Measurements from ENCODE around the gene UNC5A. TPM values are rescaled to one million over a fixed set of nuclear protein-coding genes. Genes with fewer than 3 reads are reported as not detected.

The UNC5A gene
- total RNA-seq, 2 donors from 2014 or later: 0.23 TPM; not detected in 1

DNA sequence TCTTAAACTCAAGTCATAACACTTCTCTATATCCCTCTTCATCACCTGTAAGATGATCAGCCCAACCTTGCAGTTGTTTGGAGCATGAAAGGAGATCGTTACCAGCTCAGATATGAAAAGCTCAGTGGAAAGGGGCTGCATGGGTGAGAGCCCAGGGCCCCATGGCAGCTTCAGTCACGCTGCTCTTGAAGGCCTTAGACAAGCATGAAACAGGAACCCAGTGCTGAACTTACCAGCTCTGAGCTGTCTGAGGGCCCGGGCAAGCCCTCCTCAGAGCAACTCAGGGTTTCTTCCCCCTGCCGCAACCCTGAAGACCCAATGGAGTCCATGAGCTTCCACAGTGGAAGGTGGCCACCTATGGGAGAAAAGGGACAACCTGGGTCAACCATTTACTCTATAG, 85.5 kb downstream of the UNC5A start:
- peaks cover 25% of the 10 kb centered on the region for H3K4me1 Mint-ChIP-seq (ENCODE audit: low read depth)
- no peak overlapping the region for H3K4me3 Mint-ChIP-seq
- peaks cover 20% of the 10 kb centered on the region for H3K27me3 Mint-ChIP-seq (ENCODE audit: low read depth)
- DNase-seq (no peak), ATAC-seq (replicated peaks in 1 of 2) (peak in 1 of 2 donors; percentile 17)
- no peaks in the 10 kb centered on the region for H3K36me3 Mint-ChIP-seq (ENCODE audit: insufficient read depth in 2 of 2)
- H3K27ac Mint-ChIP-seq: no peak overlapping the region
- H3K9me3 Mint-ChIP-seq: no peaks in the 10 kb centered on the region

DNA sequence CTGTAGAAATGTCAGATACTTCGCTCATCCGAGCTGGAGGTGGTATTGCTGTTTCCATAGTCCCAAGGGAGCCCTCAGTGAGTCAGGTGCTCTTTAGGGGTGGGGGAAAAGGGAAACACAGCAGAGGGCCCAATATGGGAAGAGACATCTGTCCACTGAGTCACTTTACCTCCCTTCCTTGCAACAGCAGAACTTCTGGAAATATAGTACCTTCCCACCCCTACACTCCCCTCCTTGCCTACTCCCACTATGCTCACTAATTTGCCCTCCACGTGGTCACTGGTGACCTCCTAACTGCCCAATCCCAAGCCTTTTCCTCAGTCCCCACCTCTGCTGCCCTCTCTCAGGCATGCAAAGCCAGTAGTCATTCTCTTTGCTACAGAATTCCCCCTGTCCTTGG, 86.9 kb downstream of the UNC5A start:
- H3K27ac Mint-ChIP-seq: no peak overlapping the region
- peaks cover 2 to 9% of the 10 kb centered on the region in 2 donors for H3K36me3 Mint-ChIP-seq (ENCODE audit: insufficient read depth in 2 of 2)
- peaks cover 39% of the 10 kb centered on the region for H3K4me1 Mint-ChIP-seq (ENCODE audit: low read depth)
- DNase-seq (no peak), ATAC-seq (replicated peaks in 1 of 2) (no peak)
- H3K27me3 Mint-ChIP-seq (ENCODE audit: low read depth): peaks cover 11% of the 10 kb centered on the region
- no peaks in the 10 kb centered on the region for H3K9me3 Mint-ChIP-seq
- no peak overlapping the region for H3K4me3 Mint-ChIP-seq

DNA sequence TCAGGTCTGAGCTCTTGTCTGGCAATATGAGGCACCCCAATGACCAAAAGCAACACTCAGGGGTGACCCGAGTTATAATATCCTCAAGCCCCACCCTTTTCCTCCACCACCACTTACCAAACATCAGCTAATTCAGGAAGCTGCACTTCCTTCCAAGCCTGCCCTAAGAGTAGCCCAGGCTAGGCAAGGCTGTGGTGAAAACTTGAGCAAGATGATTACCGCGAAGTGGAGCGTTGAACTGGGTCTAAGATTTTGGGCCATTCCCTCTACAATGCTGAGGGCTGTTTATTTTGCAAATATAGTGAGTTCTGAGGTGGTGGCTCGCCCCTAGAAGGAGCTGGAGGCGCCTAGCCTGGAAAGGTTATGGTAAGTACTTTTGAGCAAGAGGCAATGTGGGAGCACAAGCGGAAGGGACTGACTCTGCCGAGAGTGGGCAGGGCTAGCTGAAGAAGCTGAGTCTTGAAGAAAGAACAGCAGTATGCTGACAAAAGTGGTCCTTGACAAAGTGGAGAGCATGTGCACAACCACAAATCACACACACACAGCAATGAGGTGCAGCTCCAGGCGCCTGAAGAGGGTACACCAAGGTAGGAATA, 89.0 kb downstream of the UNC5A start, which contains the start of gene HK3:
Gene HK3 (minus strand): TSS at position 51 of the 596 bp plus-strand sequence. CDS start 3,187 bp downstream, outside the sequence.
- DNase-seq: no peak
- H3K27ac Mint-ChIP-seq: no peak within 1 kb of the TSS
- peaks cover 2 to 11% of the 10 kb centered on the region in 2 donors for H3K36me3 Mint-ChIP-seq (ENCODE audit: insufficient read depth in 2 of 2)
- no peaks in the 10 kb centered on the region for H3K9me3 Mint-ChIP-seq
- peaks cover 49% of the 10 kb centered on the region for H3K4me1 Mint-ChIP-seq (ENCODE audit: low read depth)
- ATAC-seq (replicated peaks in 1 of 2): no peak
- H3K27me3 Mint-ChIP-seq (ENCODE audit: low read depth): peaks cover 11% of the 10 kb centered on the region
- H3K4me3 Mint-ChIP-seq: no peak within 1 kb of the TSS

DNA sequence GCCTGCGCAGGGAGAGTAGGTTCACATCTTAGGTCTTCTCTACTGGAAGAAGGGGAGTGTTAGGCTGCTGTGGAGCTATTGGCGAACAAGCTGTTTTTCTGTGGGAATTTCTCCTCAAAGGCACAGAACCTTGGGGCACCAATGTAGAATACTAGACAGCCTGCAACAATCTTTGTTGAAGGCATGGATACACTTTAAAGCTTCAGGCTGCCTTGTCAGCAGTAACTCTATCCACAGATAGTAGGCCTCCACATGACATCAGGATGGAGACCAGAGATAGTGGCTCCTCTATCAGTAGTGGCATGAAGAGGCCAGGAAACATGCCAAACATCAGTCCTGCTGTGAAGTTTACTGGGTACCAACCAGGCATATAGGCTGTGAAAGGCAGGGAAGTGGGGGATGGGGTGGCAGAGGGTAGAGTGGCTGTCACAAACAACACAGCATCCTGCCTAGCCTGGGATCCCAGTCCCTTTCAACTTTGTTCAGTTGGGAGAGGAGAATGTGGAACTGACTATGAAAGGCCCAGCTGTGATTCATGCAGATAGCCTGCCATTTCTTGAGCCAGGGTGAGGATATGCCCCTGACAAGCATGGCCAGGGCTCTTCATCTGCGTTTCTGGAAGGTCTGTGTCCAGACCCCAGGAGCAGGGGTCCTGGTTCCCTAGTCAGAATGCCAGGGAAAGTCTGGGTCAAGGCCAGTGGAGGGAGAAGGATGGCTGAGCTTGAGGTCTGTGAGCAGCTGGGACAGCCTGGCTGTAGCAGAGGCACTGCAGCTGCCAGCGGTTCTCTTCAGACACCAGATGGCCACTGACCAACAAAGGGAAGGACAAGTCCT, 89.8 kb downstream of the UNC5A start:
- DNase-seq: no peak
- peaks cover 11% of the 10 kb centered on the region for H3K27me3 Mint-ChIP-seq (ENCODE audit: low read depth)

DNA sequence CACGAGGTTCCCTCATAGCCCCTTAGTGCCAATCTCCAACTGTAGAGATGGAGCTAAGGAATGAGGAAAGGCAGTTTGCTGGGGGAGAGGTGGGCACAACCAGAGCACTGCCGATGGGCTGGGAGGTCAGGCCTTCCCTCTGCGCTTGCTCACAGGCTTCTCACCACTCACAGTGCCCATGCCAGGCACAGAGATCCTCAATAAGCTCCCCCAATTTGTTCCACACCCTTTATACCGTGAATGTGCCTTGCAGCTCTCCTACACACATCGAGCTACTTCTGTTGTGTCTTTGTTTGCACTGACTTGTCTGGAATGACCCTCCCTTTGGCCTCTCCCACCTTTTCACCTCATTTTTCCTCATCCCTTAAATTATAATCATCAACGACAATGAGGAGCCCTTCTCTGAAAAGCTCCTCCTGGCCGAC, 90.4 kb downstream of the UNC5A start:
- Mint-ChIP-seq H3K4me3 (no peak overlapping the region), H3K27me3 (ENCODE audit: low read depth) (peaks cover 9% of the 10 kb centered on the region), H3K27ac (no peak overlapping the region), H3K36me3 (ENCODE audit: insufficient read depth in 2 of 2) (peaks cover 5 to 15% of the 10 kb centered on the region in 2 donors), H3K9me3 (no peaks in the 10 kb centered on the region), H3K4me1 (ENCODE audit: low read depth) (peaks cover 49% of the 10 kb centered on the region)
- ATAC-seq (replicated peaks in 1 of 2) (no peak), DNase-seq (no peak)

More for the DNA sequence above, 89.8 kb downstream of the UNC5A start:
- H3K27ac Mint-ChIP-seq: no peak overlapping the region
- ATAC-seq (replicated peaks in 1 of 2): no peak
- H3K4me3 Mint-ChIP-seq: no peak overlapping the region
- no peaks in the 10 kb centered on the region for H3K9me3 Mint-ChIP-seq
- peaks cover 5 to 13% of the 10 kb centered on the region in 2 donors for H3K36me3 Mint-ChIP-seq (ENCODE audit: insufficient read depth in 2 of 2)
- H3K4me1 Mint-ChIP-seq (ENCODE audit: low read depth): peaks cover 49% of the 10 kb centered on the region

DNA sequence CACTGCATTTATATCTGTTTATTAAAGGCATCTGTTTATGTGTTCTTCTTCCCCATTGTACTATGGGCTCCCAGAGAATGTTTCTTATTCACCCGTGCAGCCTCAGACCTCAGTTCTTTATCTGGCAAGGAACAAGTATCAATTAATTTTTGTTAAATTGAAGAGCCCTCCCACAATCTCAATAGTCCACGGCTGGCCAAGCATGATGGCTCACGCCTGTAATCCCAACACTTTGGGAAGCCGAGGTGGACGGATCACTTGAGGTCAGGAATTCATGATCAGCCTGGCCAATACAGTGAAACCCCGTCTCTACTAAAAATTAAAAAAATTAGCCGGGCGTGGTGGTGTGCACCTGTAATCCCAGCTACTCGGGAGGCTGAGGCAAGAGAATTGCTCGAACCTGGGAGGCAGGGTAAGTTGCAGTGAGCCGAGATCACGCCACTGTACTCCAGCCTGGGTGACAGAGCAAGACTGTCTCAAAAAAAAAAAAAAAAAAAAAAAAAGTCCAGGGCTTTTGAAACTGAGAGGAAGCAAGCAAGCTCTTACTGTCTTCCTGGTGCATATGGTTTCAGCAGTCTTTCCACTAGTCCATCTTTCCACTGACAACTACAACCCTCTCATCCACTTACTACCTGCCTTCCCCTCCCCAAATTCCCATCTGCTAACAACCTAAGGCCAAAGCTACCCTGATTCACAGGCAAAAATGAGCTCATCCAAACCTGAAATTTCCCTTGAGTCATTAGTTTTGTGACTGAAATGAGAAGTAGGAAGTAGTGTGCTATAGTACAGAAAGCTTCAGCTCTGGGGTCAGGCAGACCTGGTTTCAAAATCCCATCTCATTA, 91.1 kb downstream of the UNC5A start:
- Mint-ChIP-seq H3K36me3 (ENCODE audit: insufficient read depth in 2 of 2) (peaks cover 5 to 15% of the 10 kb centered on the region in 2 donors), H3K4me1 (ENCODE audit: low read depth) (peaks cover 49% of the 10 kb centered on the region), H3K27me3 (ENCODE audit: low read depth) (peaks cover 2% of the 10 kb centered on the region), H3K27ac (peak overlapping the region; percentile 9), H3K4me3 (peak overlapping the region in 1 of 2 donors; percentile 8), H3K9me3 (no peaks in the 10 kb centered on the region)
- ATAC-seq (replicated peaks in 1 of 2) (peak; percentile 94 to 96), DNase-seq (peak; percentile 31 to 51)

DNA sequence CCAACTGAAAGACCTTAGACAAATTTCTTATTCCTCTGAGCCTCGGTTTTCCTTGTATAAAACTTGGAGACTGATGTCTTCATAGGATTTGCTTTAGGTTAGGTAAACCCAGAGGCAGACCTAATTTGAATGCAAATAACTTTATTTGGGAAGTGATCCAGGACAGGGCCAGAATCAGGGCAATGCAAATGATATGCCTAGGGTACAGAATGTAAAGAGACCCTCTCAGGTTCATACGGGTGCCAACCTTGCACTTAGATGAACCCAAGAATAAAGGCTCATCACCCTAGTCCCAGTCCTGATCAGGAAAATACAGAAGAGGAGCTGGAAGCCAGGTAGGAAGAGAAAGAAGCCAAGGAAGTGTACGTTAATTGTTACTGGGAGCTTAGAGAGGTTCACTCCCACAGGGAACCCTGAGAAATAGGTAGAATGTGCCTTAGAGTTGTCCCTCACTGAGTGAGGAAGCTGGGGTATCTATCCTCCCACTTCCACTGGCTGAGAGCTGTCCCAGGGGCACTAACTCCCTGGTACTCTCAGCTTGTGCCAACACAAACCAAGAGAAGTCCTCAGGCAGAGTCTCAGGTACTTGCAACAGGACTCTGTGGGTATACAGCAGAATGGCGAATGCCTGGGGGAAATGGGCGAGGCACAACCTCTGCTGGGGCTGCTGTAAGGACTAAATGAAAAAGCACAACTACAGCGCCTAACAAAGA, 91.9 kb downstream of the UNC5A start:
- ATAC-seq (replicated peaks in 1 of 2): peak; percentile 2 to 4
- H3K4me3 Mint-ChIP-seq: peak overlapping the region in 1 of 2 donors; percentile 8
- peak overlapping the region; percentile 9 for H3K27ac Mint-ChIP-seq

DNA sequence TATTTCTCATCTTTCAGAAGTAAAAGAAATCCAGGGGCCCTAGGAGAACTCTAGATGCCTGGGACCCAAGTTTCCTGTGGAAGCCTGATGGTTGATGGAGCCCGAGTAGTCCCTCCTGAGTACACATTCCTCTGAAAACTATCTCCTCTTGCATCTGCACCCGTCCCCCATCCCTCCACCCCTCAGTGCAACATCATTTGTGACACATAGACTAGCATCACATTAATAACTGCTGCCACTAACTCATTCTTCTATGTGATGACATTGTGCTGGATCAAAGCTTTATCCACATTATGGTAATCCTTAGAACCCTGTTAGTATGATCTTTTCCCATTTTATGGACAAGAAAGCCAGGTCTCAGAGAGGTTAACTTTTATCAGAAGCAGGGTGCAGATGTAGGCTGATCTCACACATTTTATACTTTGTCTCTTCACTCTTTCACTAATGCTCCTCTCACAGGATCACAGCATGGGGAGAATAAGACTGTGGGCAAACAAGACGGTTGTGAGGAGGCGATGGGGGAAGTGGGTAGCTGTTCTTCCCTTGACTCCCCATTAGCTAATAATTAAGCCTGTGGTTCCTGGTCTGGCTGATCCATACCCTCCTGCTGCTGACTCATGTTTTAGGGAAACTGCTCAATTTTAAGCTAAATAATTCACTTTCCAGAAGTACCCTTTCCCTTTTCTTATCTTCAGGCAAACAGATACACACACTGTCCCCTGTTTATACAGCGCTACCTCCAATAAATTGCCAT, 92.7 kb downstream of the UNC5A start:
- Mint-ChIP-seq H3K4me1 (ENCODE audit: low read depth) (peaks cover 38% of the 10 kb centered on the region), H3K4me3 (no peak overlapping the region), H3K27me3 (ENCODE audit: low read depth) (no peaks in the 10 kb centered on the region), H3K36me3 (ENCODE audit: insufficient read depth in 2 of 2) (peaks cover 5 to 18% of the 10 kb centered on the region in 2 donors), H3K27ac (peak overlapping the region; percentile 48), H3K9me3 (no peaks in the 10 kb centered on the region)
- DNase-seq (no peak), ATAC-seq (replicated peaks in 1 of 2) (no peak)

More for the DNA sequence above, 91.9 kb downstream of the UNC5A start:
- Mint-ChIP-seq H3K4me1 (ENCODE audit: low read depth) (peaks cover 43% of the 10 kb centered on the region), H3K27me3 (ENCODE audit: low read depth) (no peaks in the 10 kb centered on the region), H3K9me3 (no peaks in the 10 kb centered on the region), H3K36me3 (ENCODE audit: insufficient read depth in 2 of 2) (peaks cover 5 to 15% of the 10 kb centered on the region in 2 donors)
- no peak for DNase-seq

DNA sequence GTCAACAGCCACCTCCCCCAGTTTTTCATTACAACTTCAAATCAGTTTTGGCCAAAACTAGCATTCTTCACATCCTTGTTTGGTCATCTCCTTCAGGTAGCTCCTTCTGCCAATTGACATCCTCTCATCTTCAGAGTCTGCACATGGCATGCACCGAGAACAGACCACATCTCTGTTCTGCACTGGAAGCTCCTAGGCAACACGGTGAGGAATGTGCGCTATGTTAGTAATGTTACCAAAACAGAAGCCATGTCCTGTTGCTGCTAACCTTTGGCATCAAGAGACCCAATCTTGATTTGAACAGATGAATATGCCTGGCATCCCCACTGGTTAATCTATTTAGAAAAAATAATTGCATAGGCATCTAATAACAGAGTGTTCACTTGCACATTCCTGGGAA, 93.9 kb downstream of the UNC5A start:
- no peak overlapping the region for H3K27ac Mint-ChIP-seq
- H3K36me3 Mint-ChIP-seq (ENCODE audit: insufficient read depth in 2 of 2): peaks cover 5 to 21% of the 10 kb centered on the region in 2 donors
- no peak for ATAC-seq (replicated peaks in 1 of 2)

DNA sequence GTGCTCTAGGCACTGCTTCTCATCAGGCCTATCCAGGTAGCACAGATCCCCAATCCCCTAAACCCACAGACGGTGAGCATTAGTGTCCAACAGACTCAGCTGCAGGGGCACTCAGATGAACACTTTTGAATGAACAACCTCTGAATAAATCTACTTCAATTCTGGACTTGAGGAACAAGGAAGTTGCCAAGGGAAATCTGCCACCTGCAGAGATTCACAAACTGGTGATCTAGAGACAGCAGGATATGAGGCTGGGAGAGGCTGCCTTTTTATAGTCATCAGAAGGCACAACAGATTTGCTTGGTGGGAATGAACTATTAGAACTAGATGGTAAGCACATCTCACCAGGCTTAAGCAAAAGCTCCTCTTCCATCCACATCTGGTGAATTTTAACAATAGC, 95.8 kb downstream of the UNC5A start:
- Mint-ChIP-seq H3K27ac (no peak overlapping the region), H3K9me3 (no peaks in the 10 kb centered on the region), H3K4me3 (no peak overlapping the region), H3K36me3 (ENCODE audit: insufficient read depth in 2 of 2) (peaks cover 5 to 21% of the 10 kb centered on the region in 2 donors), H3K4me1 (ENCODE audit: low read depth) (peaks cover 33% of the 10 kb centered on the region), H3K27me3 (ENCODE audit: low read depth) (no peaks in the 10 kb centered on the region)
- ATAC-seq (replicated peaks in 1 of 2): no peak
- no peak for DNase-seq

More for the DNA sequence above, 93.9 kb downstream of the UNC5A start:
- Mint-ChIP-seq H3K4me3 (no peak overlapping the region), H3K9me3 (no peaks in the 10 kb centered on the region), H3K27me3 (ENCODE audit: low read depth) (no peaks in the 10 kb centered on the region), H3K4me1 (ENCODE audit: low read depth) (peaks cover 37% of the 10 kb centered on the region)
- no peak for DNase-seq

DNA sequence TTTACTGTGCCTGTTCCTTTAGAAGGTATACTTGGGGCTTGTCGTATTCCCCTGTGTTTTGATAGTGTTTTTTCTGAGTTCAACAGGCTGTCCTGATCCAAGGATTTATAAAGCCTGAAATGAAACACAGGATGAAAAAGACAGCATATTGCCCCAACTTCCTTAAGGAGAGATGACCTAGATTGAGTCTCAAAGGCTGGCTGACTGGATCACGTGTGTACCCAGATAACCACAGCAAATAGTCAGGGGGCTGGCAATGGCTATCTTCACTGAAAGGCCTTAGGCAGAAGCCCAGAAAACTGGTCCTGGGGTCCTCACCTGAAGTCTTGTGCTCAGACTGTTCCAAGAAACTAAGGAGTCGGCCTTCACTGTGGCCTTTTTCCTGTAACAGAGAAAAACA, 96.4 kb downstream of the UNC5A start:
- Mint-ChIP-seq H3K4me3 (no peak overlapping the region), H3K36me3 (ENCODE audit: insufficient read depth in 2 of 2) (peaks cover 3 to 18% of the 10 kb centered on the region in 2 donors), H3K9me3 (no peaks in the 10 kb centered on the region), H3K4me1 (ENCODE audit: low read depth) (peaks cover 32% of the 10 kb centered on the region), H3K27ac (no peak overlapping the region), H3K27me3 (ENCODE audit: low read depth) (no peaks in the 10 kb centered on the region)
- ATAC-seq (replicated peaks in 1 of 2) (no peak), DNase-seq (no peak)
